Progenitor cell of endocrine pancreas (in vitro differentiated cells): Measurements from ENCODE around the gene PARP8. TPM values are rescaled to one million over a fixed set of nuclear protein-coding genes. Genes with fewer than 3 reads are reported as not detected.

ENCODE experiments used
- DNase-seq: peaks from one replicate; pipeline ENCODE4 v3.0.0; 2021; ENCODE audit warnings: low spot score; ENCODE audit not compliant: unreplicated experiment
- H3K27ac Mint-ChIP-seq: 2 replicates; pipeline ENCODE4 v1.8.0; 2021; ENCODE audit warnings: mild to moderate bottlenecking, moderate library complexity, mixed read lengths
- H3K27me3 Mint-ChIP-seq: 2 replicates; pipeline ENCODE4 v1.8.0; 2021; ENCODE audit warnings: mixed read lengths
- H3K36me3 Mint-ChIP-seq: 2 replicates; pipeline ENCODE4 v1.8.0; 2022; ENCODE audit warnings: mixed read lengths; ENCODE audit not compliant: insufficient read depth
- H3K4me1 Mint-ChIP-seq: 2 replicates; pipeline ENCODE4 v1.8.0; 2021; ENCODE audit warnings: low read depth, mixed read lengths
- H3K4me3 Mint-ChIP-seq: 2 replicates; pipeline ENCODE4 v1.8.0; 2021; ENCODE audit warnings: low read depth, mild to moderate bottlenecking, moderate library complexity, mixed read lengths
- H3K9me3 Mint-ChIP-seq: 2 replicates; pipeline ENCODE4 v1.8.0; 2021; ENCODE audit warnings: low read depth, mixed read lengths
- CTCF ChIP-seq: fragments of 200-600 bp; sonication (generic); IDR thresholded peaks from one replicate; pipeline ENCODE4 v1.5.0; 2021; ENCODE audit warnings: antibody characterized with exemption, mild to moderate bottlenecking; ENCODE audit not compliant: unreplicated experiment
- total RNA-seq: library from RNA; stranded (reverse); gene quantifications from 2 replicates; pipeline ENCODE4 v1.2.1, GENCODE V29; 2021

PARP8 gene
- total RNA-seq, 1 donor from 2014 or later, result 26.7 TPM

GRCh38 chr5:50863534-50864170 lies 197.2 kb downstream of the PARP8 start:
- no peak overlapping the region for H3K4me3 Mint-ChIP-seq
- H3K27ac Mint-ChIP-seq, result no peak overlapping the region
- no peaks in the 10 kb centered on the region for H3K4me1 Mint-ChIP-seq
- H3K27me3 Mint-ChIP-seq, result peaks cover 3% of the 10 kb centered on the region
- no peak for DNase-seq
- H3K9me3 Mint-ChIP-seq, result peaks cover 4% of the 10 kb centered on the region
- H3K36me3 Mint-ChIP-seq, result no peaks in the 10 kb centered on the region
- no peak for TF ChIP-seq CTCF

GRCh38 chr5:50864466-50864865 lies 198.0 kb downstream of the PARP8 start:
- no peak for DNase-seq
- TF ChIP-seq CTCF, result no peak
- H3K27me3 Mint-ChIP-seq, result peaks cover 3% of the 10 kb centered on the region
- H3K9me3 Mint-ChIP-seq, result peaks cover 4% of the 10 kb centered on the region
- H3K36me3 Mint-ChIP-seq, result no peaks in the 10 kb centered on the region
- H3K27ac Mint-ChIP-seq, result no peak overlapping the region
- H3K4me3 Mint-ChIP-seq, result no peak overlapping the region
- H3K4me1 Mint-ChIP-seq, result no peaks in the 10 kb centered on the region

GRCh38 chr5:50866415-50866814 lies 200.0 kb downstream of the PARP8 start:
- TF ChIP-seq CTCF, result no peak
- H3K4me1 Mint-ChIP-seq, result no peaks in the 10 kb centered on the region
- no peak overlapping the region for H3K27ac Mint-ChIP-seq
- no peaks in the 10 kb centered on the region for H3K36me3 Mint-ChIP-seq
- H3K4me3 Mint-ChIP-seq, result no peak overlapping the region
- no peaks in the 10 kb centered on the region for H3K9me3 Mint-ChIP-seq
- peaks cover 3% of the 10 kb centered on the region for H3K27me3 Mint-ChIP-seq
- DNase-seq, result no peak

- no peak overlapping the region for H3K4me3 Mint-ChIP-seq
- DNase-seq, result no peak
- H3K27ac Mint-ChIP-seq, result no peak overlapping the region
- H3K4me1 Mint-ChIP-seq, result no peaks in the 10 kb centered on the region
- H3K27me3 Mint-ChIP-seq, result peaks cover 3% of the 10 kb centered on the region
- H3K9me3 Mint-ChIP-seq, result no peaks in the 10 kb centered on the region
- no peaks in the 10 kb centered on the region for H3K36me3 Mint-ChIP-seq
- TF ChIP-seq CTCF, result no peak
Measured at GRCh38 chr5:50867140-50867539, 200.7 kb downstream of the PARP8 start.

GRCh38 chr5:50873595-50874277 lies 207.3 kb downstream of the PARP8 start:
- DNase-seq, result no peak
- Mint-ChIP-seq H3K9me3 (no peaks in the 10 kb centered on the region), H3K4me1 (no peaks in the 10 kb centered on the region), H3K36me3 (no peaks in the 10 kb centered on the region), H3K27ac (no peak overlapping the region), H3K27me3 (peaks cover 5% of the 10 kb centered on the region), H3K4me3 (no peak overlapping the region)
- TF ChIP-seq CTCF, result no peak
